Central memory CD8-positive, alpha-beta T cell (primary cell): ENCODE data around the gene MROH9.

Source experiments
- ATAC-seq: fragments of 150-1000 bp; cut with Tn5 transposase; replicated peaks from 2 replicates; pipeline ENCODE4 v1.10.0; 2022; ENCODE audit warnings: mild to moderate bottlenecking, moderate FRiP score, moderate number of reproducible peaks; ENCODE audit not compliant: poor library complexity, severe bottlenecking; ENCODE audit errors: extremely low read depth
- DNase-seq, 2 donors: peaks; one replicate each; pipeline ENCODE4 v3.0.0; 2021; ENCODE audit warnings: low spot score in 2 of 2
- H3K27ac Mint-ChIP-seq: one replicate; pipeline ENCODE4 v1.8.0; 2022; ENCODE audit warnings: low read depth, mild to moderate bottlenecking, moderate library complexity, mixed read lengths
- H3K27me3 Mint-ChIP-seq: one replicate; pipeline ENCODE4 v1.8.0; 2022; ENCODE audit warnings: mixed read lengths
- H3K36me3 Mint-ChIP-seq: one replicate; pipeline ENCODE4 v1.8.0; 2022; ENCODE audit warnings: mild to moderate bottlenecking, moderate library complexity, mixed read lengths; ENCODE audit not compliant: insufficient read depth
- H3K4me1 Mint-ChIP-seq: one replicate; pipeline ENCODE4 v1.8.0; 2022; ENCODE audit warnings: mixed read lengths
- H3K4me3 Mint-ChIP-seq: one replicate; pipeline ENCODE4 v1.8.0; 2022; ENCODE audit warnings: mild to moderate bottlenecking, moderate library complexity, mixed read lengths
- H3K9me3 Mint-ChIP-seq: one replicate; pipeline ENCODE4 v1.8.0; 2022; ENCODE audit warnings: mixed read lengths

Gene MROH9

GRCh38 chr1:171107969-171108368 is 172.6 kb downstream of the MROH9 start:
- ATAC-seq: no peak
- H3K27ac Mint-ChIP-seq: no peak overlapping the region
- no peaks in the 10 kb centered on the region for H3K36me3 Mint-ChIP-seq
- H3K9me3 Mint-ChIP-seq: no peaks in the 10 kb centered on the region
- no peaks in the 10 kb centered on the region for H3K4me1 Mint-ChIP-seq
- no peak overlapping the region for H3K4me3 Mint-ChIP-seq
- DNase-seq: no peak
- peaks cover 29% of the 10 kb centered on the region for H3K27me3 Mint-ChIP-seq

GRCh38 chr1:171109966-171110365 is 174.6 kb downstream of the MROH9 start:
- no peaks in the 10 kb centered on the region for H3K36me3 Mint-ChIP-seq
- H3K4me1 Mint-ChIP-seq: no peaks in the 10 kb centered on the region
- H3K27ac Mint-ChIP-seq: no peak overlapping the region
- ATAC-seq: no peak
- H3K9me3 Mint-ChIP-seq: no peaks in the 10 kb centered on the region
- DNase-seq: no peak
- H3K4me3 Mint-ChIP-seq: no peak overlapping the region
- H3K27me3 Mint-ChIP-seq: peaks cover 44% of the 10 kb centered on the region

- Mint-ChIP-seq H3K9me3 (no peaks in the 10 kb centered on the region), H3K36me3 (no peaks in the 10 kb centered on the region), H3K27ac (no peak overlapping the region), H3K27me3 (peaks cover 47% of the 10 kb centered on the region), H3K4me3 (no peak overlapping the region), H3K4me1 (no peaks in the 10 kb centered on the region)
- ATAC-seq (no peak), DNase-seq (no peak)
These were observed 175.4 kb downstream of the MROH9 start for GRCh38 chr1:171110621-171111326.

- ATAC-seq (no peak), DNase-seq (no peak)
- H3K27me3 Mint-ChIP-seq: peaks cover 47% of the 10 kb centered on the region
- no peaks in the 10 kb centered on the region for H3K36me3 Mint-ChIP-seq
- no peak overlapping the region for H3K4me3 Mint-ChIP-seq
- H3K4me1 Mint-ChIP-seq: no peaks in the 10 kb centered on the region
- H3K27ac Mint-ChIP-seq: no peak overlapping the region
- H3K9me3 Mint-ChIP-seq: no peaks in the 10 kb centered on the region
These were observed 176.8 kb downstream of the MROH9 start for GRCh38 chr1:171112119-171112518.

- Mint-ChIP-seq H3K36me3 (no peaks in the 10 kb centered on the region), H3K27ac (no peak overlapping the region), H3K4me1 (no peaks in the 10 kb centered on the region), H3K9me3 (no peaks in the 10 kb centered on the region), H3K4me3 (no peak overlapping the region), H3K27me3 (peaks cover 44% of the 10 kb centered on the region)
- no peak for ATAC-seq
- no peak for DNase-seq
These were observed 178.0 kb downstream of the MROH9 start for GRCh38 chr1:171113382-171113781.
